Neuronal stem cell (in vitro differentiated cells): ENCODE results near the gene SEC61B.

Source experiments
- DNase-seq: peaks from one replicate; pipeline ENCODE4 v3.0.0-alpha.2; 2013; ENCODE audit warnings: low spot score
- H2AFZ ChIP-seq: one replicate; pipeline ENCODE4 v1.6.1; 2013; ENCODE audit warnings: mild to moderate bottlenecking, low read length, inconsistent platforms
- H2AK5ac ChIP-seq: 2 replicates; pipeline ENCODE4 v1.6.1; 2013; ENCODE audit warnings: low read depth, mild to moderate bottlenecking, inconsistent platforms, low read length, moderate library complexity, mixed read lengths
- H2BK120ac ChIP-seq: 2 replicates; pipeline ENCODE4 v1.6.1; 2013; ENCODE audit warnings: low read depth, mild to moderate bottlenecking, inconsistent platforms, low read length, moderate library complexity, mixed read lengths
- H2BK12ac ChIP-seq: one replicate; pipeline ENCODE4 v1.6.1; 2013; ENCODE audit warnings: low read length, inconsistent platforms
- H2BK15ac ChIP-seq: 2 replicates; pipeline ENCODE4 v1.6.1; 2013; ENCODE audit warnings: mild to moderate bottlenecking, low read length, inconsistent platforms, mixed read lengths
- H2BK5ac ChIP-seq: one replicate; pipeline ENCODE4 v1.6.1; 2013; ENCODE audit warnings: inconsistent platforms, mild to moderate bottlenecking, low read length, moderate library complexity
- H3K14ac ChIP-seq: one replicate; pipeline ENCODE4 v1.6.1; 2013; ENCODE audit warnings: low read length, inconsistent platforms
- H3K18ac ChIP-seq: 2 replicates; pipeline ENCODE4 v1.6.1; 2013; ENCODE audit warnings: low read length, inconsistent platforms
- H3K23ac ChIP-seq: 2 replicates; pipeline ENCODE4 v1.6.1; 2013; ENCODE audit warnings: low read depth, mild to moderate bottlenecking, mixed read lengths, low read length, inconsistent platforms; ENCODE audit not compliant: poor library complexity
- H3K27ac ChIP-seq: replicated peaks from 3 replicates; pipeline ENCODE4 v1.5.1; 2013; ENCODE audit warnings: low read length, inconsistent platforms
- H3K27me3 ChIP-seq, 3 experiments: 2 replicates each; pipeline ENCODE4 v1.6.1; 2013; ENCODE audit warnings: low read length in 3 of 3, mild to moderate bottlenecking in 2 of 3, inconsistent platforms in 1 of 3, low read depth in 1 of 3, mixed read lengths in 1 of 3, moderate library complexity in 1 of 3; ENCODE audit not compliant: control insufficient read depth in 3 of 3, insufficient read depth in 3 of 3
- H3K36me3 ChIP-seq, 2 donors: replicated peaks in 1 of 2; 2 replicates each; pipeline ENCODE4 v1.6.1; 2013; ENCODE audit warnings: low read length in 2 of 2; ENCODE audit not compliant: control insufficient read depth in 2 of 2, insufficient read depth in 2 of 2
- H3K4ac ChIP-seq: 2 replicates; pipeline ENCODE4 v1.6.1; 2013; ENCODE audit warnings: inconsistent platforms, mild to moderate bottlenecking, low read length, moderate library complexity
- H3K4me1 ChIP-seq, 2 donors: 1 replicate in 1 of 2; 2 replicates in 1 of 2; pipeline ENCODE4 v1.6.1; 2013; ENCODE audit warnings: low read length in 2 of 2, low read depth in 1 of 2; ENCODE audit not compliant: control insufficient read depth in 2 of 2, insufficient read depth in 1 of 2
- H3K4me2 ChIP-seq: one replicate; pipeline ENCODE4 v1.6.1; 2013; ENCODE audit warnings: mild to moderate bottlenecking, low read length, inconsistent platforms; ENCODE audit not compliant: insufficient read depth, poor library complexity, severe bottlenecking
- H3K4me3 ChIP-seq, 2 donors: 2 replicates each; pipeline ENCODE4 v1.5.1; 2013; ENCODE audit warnings: low read length in 2 of 2, mild to moderate bottlenecking in 2 of 2, inconsistent platforms in 1 of 2, moderate library complexity in 1 of 2
- H3K79me1 ChIP-seq: one replicate; pipeline ENCODE4 v1.6.1; 2013; ENCODE audit warnings: low read depth, mild to moderate bottlenecking, inconsistent platforms, low read length, moderate library complexity
- H3K9ac ChIP-seq: one replicate; pipeline ENCODE4 v1.6.1; 2013; ENCODE audit warnings: mild to moderate bottlenecking, low read depth, low read length, inconsistent platforms; ENCODE audit not compliant: poor library complexity
- H3K9me3 ChIP-seq, 2 donors: replicated peaks in 1 of 2; 2 replicates each; pipeline versions ENCODE3 to v1.6.1; 2013; ENCODE audit warnings: low read length in 2 of 2, mild to moderate bottlenecking in 2 of 2, inconsistent platforms in 1 of 2, low read depth in 1 of 2, mixed read lengths in 1 of 2, moderate library complexity in 1 of 2; ENCODE audit not compliant: control insufficient read depth in 2 of 2, insufficient read depth in 1 of 2
- H4K8ac ChIP-seq: one replicate; pipeline ENCODE4 v1.6.1; 2013; ENCODE audit warnings: low read depth, mild to moderate bottlenecking, inconsistent platforms, low read length, moderate library complexity
- H4K91ac ChIP-seq: one replicate; pipeline ENCODE4 v1.6.1; 2013; ENCODE audit warnings: low read length, low read depth, mild to moderate bottlenecking, inconsistent platforms; ENCODE audit not compliant: poor library complexity
- whole genome bisulfite sequencing, 2 donors: extraction: QIAGEN DNeasy Blood & Tissue Kit; methylation state at CpG; one replicate each; pipeline ENCODE4 v1.1.7; 2013; ENCODE audit warnings: missing lambda C conversion rate in 2 of 2, mixed read lengths in 1 of 2; ENCODE audit not compliant: insufficient read length in 2 of 2, insufficient replicate concordance in 1 of 2; ENCODE audit errors: extremely low coverage in 2 of 2; 5-methylcytosine and 5-hydroxymethylcytosine counted together

SEC61B gene

GRCh38 chr9:99230206-99230605, 8.1 kb downstream of the SEC61B start:
- Histone ChIP-seq H2AFZ (no peak overlapping the region), H2BK15ac (no peak overlapping the region), H2BK12ac (no peak overlapping the region), H2BK120ac (no peak overlapping the region), H3K4me3 (no peak overlapping the region), H3K9me3 (no peaks in the 10 kb centered on the region), H3K27me3 (no peaks in the 10 kb centered on the region), H3K79me1 (no peaks in the 10 kb centered on the region), H3K36me3 (peaks cover 13 to 84% of the 10 kb centered on the region in 2 donors), H3K4ac (no peak overlapping the region), H3K14ac (no peak overlapping the region), H3K4me1 (no peaks in the 10 kb centered on the region), H3K9ac (no peak overlapping the region), H3K23ac (no peak overlapping the region), H2AK5ac (no peak overlapping the region), H4K8ac (no peak overlapping the region), H3K18ac (no peak overlapping the region), H3K4me2 (no peak overlapping the region), H3K27ac (no peak overlapping the region), H4K91ac (no peak overlapping the region), H2BK5ac (no peak overlapping the region)
- no peak for DNase-seq
- WGBS, 2 donors, result no CpG with 5 or more reads among the region's 3 CpGs

GRCh38 chr9:99231711-99232110, 9.6 kb downstream of the SEC61B start:
- no peak for DNase-seq
- Histone ChIP-seq H3K27ac (no peak overlapping the region), H3K27me3 (no peaks in the 10 kb centered on the region), H3K79me1 (no peaks in the 10 kb centered on the region), H2BK120ac (no peak overlapping the region), H3K4ac (no peak overlapping the region), H2BK5ac (no peak overlapping the region), H3K4me3 (no peak overlapping the region), H3K4me2 (no peak overlapping the region), H3K9me3 (no peaks in the 10 kb centered on the region), H3K14ac (no peak overlapping the region), H2BK12ac (no peak overlapping the region), H4K8ac (no peak overlapping the region), H2AFZ (no peak overlapping the region), H3K4me1 (no peaks in the 10 kb centered on the region), H3K18ac (no peak overlapping the region), H2BK15ac (no peak overlapping the region), H3K23ac (no peak overlapping the region), H3K36me3 (peaks cover 13 to 69% of the 10 kb centered on the region in 2 donors), H4K91ac (no peak overlapping the region), H3K9ac (no peak overlapping the region), H2AK5ac (no peak overlapping the region)
- WGBS, 2 donors, result no CpG with 5 or more reads among the region's 2 CpGs

GRCh38 chr9:99234618-99235017, 12.5 kb downstream of the SEC61B start:
- Histone ChIP-seq H3K18ac (no peak overlapping the region), H2AFZ (no peak overlapping the region), H3K9ac (no peak overlapping the region), H3K27ac (no peak overlapping the region), H2AK5ac (no peak overlapping the region), H3K79me1 (no peaks in the 10 kb centered on the region), H3K27me3 (no peaks in the 10 kb centered on the region), H2BK5ac (no peak overlapping the region), H3K23ac (no peak overlapping the region), H4K8ac (no peak overlapping the region), H3K4ac (no peak overlapping the region), H4K91ac (no peak overlapping the region), H3K14ac (no peak overlapping the region), H2BK120ac (no peak overlapping the region), H3K4me2 (no peak overlapping the region), H3K4me1 (peaks cover 0 to 2% of the 10 kb centered on the region in 2 donors), H3K36me3 (peaks cover 1 to 44% of the 10 kb centered on the region in 2 donors), H3K9me3 (no peaks in the 10 kb centered on the region), H3K4me3 (no peak overlapping the region), H2BK12ac (no peak overlapping the region), H2BK15ac (no peak overlapping the region)
- WGBS, 2 donors, result no CpG with 5 or more reads among the region's 2 CpGs
- DNase-seq, result no peak

GRCh38 chr9:99235069-99235468, 13.0 kb downstream of the SEC61B start:
- Histone ChIP-seq H3K4ac (no peak overlapping the region), H2AK5ac (no peak overlapping the region), H2BK15ac (no peak overlapping the region), H2BK5ac (no peak overlapping the region), H3K4me1 (peaks cover 0 to 2% of the 10 kb centered on the region in 2 donors), H2AFZ (no peak overlapping the region), H2BK12ac (no peak overlapping the region), H2BK120ac (no peak overlapping the region), H3K23ac (no peak overlapping the region), H3K4me3 (no peak overlapping the region), H3K9me3 (no peaks in the 10 kb centered on the region), H4K8ac (no peak overlapping the region), H3K9ac (no peak overlapping the region), H3K18ac (no peak overlapping the region), H3K4me2 (no peak overlapping the region), H3K27me3 (no peaks in the 10 kb centered on the region), H4K91ac (no peak overlapping the region), H3K14ac (no peak overlapping the region), H3K36me3 (peaks cover 1 to 40% of the 10 kb centered on the region in 2 donors), H3K27ac (no peak overlapping the region), H3K79me1 (no peaks in the 10 kb centered on the region)
- DNase-seq, result no peak
